ENCODE measurements around the gene PCDHB16.
A peak's percentile ranks its signal among the peaks of the same experiment; 100 is the strongest.
"Not testable (repeated sequence)": the region's sequence is repeated elsewhere in the genome, so short reads cannot be mapped to it uniquely, and the experiment has no call there.

The PCDHB16 gene

DNA sequence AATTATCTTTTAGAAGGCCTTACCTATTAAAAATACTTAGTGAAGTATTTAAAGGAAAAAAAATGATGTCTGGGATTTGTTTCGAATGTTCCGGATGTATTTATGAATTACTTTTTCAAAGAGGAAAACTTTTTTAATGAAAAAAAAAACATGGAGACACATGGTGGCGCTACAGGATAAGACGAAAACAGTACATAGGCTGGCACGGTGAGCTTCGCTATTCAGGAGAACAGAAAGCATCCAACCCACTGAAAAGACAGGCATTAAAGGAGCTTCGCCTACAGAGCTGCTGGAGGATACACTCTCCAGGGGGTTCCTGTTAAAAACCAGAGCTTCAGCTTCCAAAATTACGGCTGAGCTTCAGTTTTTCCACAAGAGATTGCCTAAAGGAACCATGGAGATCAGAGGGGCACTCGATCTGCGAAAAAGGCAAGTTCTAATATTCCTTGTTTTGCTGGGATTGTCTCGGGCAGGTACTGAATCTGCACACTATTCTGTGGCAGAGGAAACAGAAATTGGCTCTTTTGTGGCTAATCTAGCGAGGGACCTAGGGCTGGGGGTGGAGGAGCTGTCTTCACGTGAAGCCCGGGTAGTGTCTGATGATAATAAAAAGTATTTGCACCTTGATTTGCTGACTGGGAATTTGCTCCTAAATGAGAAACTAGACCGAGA lies 41.1 kb downstream of the PCDHB16 start, which contains the start of gene PCDHB14:
TSS of gene PCDHB14 (plus strand) at position 232 of the 672 bp plus-strand sequence. CDS start at position 395, 163 bp downstream.
- in situ Hi-C loops (cut with MboI; ENCODE audit: low pct_unique_long_range_greater_than_20kb, low sequenced_read_pairs, unreplicated experiment) = no loop called here

GRCh38 chr5:141224844-141225243 lies 42.7 kb downstream of the PCDHB16 start:
- in situ Hi-C loops (cut with MboI; ENCODE audit: low pct_unique_long_range_greater_than_20kb, low sequenced_read_pairs, unreplicated experiment) = not testable (repeated sequence)

More for the DNA sequence above, 41.1 kb downstream of the PCDHB16 start, which contains the start of gene PCDHB14:
- no peak for DNase-seq (ENCODE audit: low spot score)
- TF ChIP-seq, protein P1, sequence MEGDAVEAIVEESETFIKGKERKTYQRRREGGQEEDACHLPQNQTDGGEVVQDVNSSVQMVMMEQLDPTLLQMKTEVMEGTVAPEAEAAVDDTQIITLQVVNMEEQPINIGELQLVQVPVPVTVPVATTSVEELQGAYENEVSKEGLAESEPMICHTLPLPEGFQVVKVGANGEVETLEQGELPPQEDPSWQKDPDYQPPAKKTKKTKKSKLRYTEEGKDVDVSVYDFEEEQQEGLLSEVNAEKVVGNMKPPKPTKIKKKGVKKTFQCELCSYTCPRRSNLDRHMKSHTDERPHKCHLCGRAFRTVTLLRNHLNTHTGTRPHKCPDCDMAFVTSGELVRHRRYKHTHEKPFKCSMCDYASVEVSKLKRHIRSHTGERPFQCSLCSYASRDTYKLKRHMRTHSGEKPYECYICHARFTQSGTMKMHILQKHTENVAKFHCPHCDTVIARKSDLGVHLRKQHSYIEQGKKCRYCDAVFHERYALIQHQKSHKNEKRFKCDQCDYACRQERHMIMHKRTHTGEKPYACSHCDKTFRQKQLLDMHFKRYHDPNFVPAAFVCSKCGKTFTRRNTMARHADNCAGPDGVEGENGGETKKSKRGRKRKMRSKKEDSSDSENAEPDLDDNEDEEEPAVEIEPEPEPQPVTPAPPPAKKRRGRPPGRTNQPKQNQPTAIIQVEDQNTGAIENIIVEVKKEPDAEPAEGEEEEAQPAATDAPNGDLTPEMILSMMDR (IDR thresholded peaks at IDR 0.05; ENCODE audit: extremely low read depth, insufficient read depth, missing control alignments) = peak; percentile 9

GRCh38 chr5:141225421-141225820 lies 43.2 kb downstream of the PCDHB16 start:
- in situ Hi-C loops (cut with MboI; ENCODE audit: low pct_unique_long_range_greater_than_20kb, low sequenced_read_pairs, unreplicated experiment); DNase-seq (ENCODE audit: low spot score): not testable (repeated sequence)

More at GRCh38 chr5:141224844-141225243, 42.7 kb downstream of the PCDHB16 start:
- DNase-seq (ENCODE audit: low spot score) = not testable (repeated sequence)

GRCh38 chr5:141234109-141234667 lies 52.0 kb downstream of the PCDHB16 start:
- no peak for DNase-seq (ENCODE audit: low spot score)
- in situ Hi-C loops (cut with MboI; ENCODE audit: low pct_unique_long_range_greater_than_20kb, low sequenced_read_pairs, unreplicated experiment) = no loop called here
- TF ChIP-seq, protein P1 (IDR thresholded peaks at IDR 0.05; ENCODE audit: extremely low read depth, insufficient read depth, missing control alignments) = no peak
